Stimulated activated naive CD8-positive, alpha-beta T cell treated with anti-CD3 and anti-CD28 coated beads, Interleukin-15, amount 100 ng/mL, for 72 hours (primary cell): Measurements from ENCODE around the gene WSCD2.

ENCODE experiments used
- ATAC-seq: fragments of 150-1000 bp; cut with Tn5 transposase; 2 replicates; pipeline ENCODE4 v1.10.0; 2021; ENCODE audit warnings: mild to moderate bottlenecking, moderate library complexity
- DNase-seq, 2 donors: peaks; one replicate each; pipeline ENCODE4 v3.0.0; 2021 to 2022
- H3K27ac Mint-ChIP-seq, 2 donors: one replicate each; pipeline ENCODE4 v1.8.0; 2022; ENCODE audit warnings: mild to moderate bottlenecking in 2 of 2, mixed read lengths in 2 of 2, moderate library complexity in 2 of 2
- H3K27me3 Mint-ChIP-seq: one replicate; pipeline ENCODE4 v1.8.0; 2022; ENCODE audit warnings: mixed read lengths
- H3K4me1 Mint-ChIP-seq: one replicate; pipeline ENCODE4 v1.8.0; 2022; ENCODE audit warnings: mild to moderate bottlenecking, mixed read lengths
- H3K4me3 Mint-ChIP-seq, 2 donors: one replicate each; pipeline ENCODE4 v1.8.0; 2022; ENCODE audit warnings: mild to moderate bottlenecking in 2 of 2, mixed read lengths in 2 of 2, moderate library complexity in 1 of 2
- H3K9me3 Mint-ChIP-seq, 2 donors: one replicate each; pipeline ENCODE4 v1.8.0; 2022; ENCODE audit warnings: mixed read lengths in 2 of 2

WSCD2 gene

DNA sequence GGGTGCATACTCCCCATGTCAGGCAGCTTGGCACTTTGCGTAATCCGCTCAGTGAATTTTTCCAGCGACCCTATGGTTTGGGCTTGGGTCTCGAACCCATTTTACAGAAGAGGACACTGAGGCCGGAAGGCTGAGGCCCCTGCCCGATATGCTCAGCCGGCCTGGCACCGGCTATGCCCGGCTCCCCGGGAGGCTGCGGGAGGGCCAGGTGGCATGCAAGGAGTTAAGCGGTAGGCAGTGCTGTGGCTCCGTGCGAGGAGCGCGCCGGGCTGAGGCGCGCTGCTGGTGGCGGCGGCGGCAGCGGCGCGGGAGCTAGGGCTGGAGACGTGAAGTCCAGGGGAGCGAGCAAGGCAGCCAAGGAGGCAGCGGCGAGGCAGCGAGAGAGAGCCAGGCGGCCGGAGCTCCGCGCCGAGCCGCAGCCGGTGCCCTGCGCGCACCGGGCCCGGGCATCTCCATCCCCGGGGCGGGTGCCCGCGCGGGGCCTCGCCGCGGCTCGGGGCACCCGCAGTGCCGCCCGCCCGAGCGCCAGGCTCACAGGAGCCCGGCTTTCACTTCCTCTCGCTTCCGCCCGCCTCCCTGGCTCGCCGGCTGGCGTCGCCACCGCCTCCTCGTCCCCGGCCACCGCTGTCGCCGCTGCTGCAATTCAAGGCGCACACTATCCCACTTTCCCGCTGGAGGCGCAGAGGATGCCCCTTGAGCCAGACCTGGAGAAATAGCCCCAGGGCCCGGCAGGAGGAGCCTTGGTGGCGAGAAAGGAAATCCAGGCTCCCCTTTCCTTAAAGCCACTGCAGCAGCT lies at the start of gene WSCD2:
Gene WSCD2 (plus strand): TSS at position 272 of the 796 bp plus-strand sequence. CDS start 66,545 bp downstream, outside the sequence.
- H3K9me3 Mint-ChIP-seq: peaks cover 0 to 8% of the 10 kb centered on the region in 2 donors
- peak within 1 kb of the TSS in 1 of 2 donors; percentile 34 for H3K4me3 Mint-ChIP-seq
- peaks cover 4% of the 10 kb centered on the region for H3K4me1 Mint-ChIP-seq
- ATAC-seq (peak; percentile 46), DNase-seq (peak in 1 of 2 donors; percentile 12)
- no peak within 1 kb of the TSS for H3K27ac Mint-ChIP-seq
- H3K27me3 Mint-ChIP-seq: peaks cover 80% of the 10 kb centered on the region

DNA sequence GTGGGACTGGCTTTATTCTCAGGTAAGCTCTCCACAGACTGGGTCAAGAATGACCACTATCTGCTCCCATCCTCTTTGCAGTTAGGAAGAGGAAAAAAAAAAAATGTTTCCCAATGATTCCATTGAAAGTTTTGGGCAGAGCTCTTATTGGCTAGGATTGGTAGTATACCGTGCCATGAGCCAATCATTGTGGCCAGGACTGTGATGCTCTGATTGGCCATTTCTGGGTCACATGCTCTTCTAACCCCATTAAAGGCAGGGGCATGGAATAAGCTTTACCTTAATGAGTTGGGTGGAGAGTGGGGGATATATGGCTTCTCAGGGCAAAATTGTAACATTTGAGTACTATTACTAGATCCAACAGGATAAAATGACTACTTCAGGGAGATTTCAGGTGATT lies 49.4 kb upstream of the WSCD2 start:
- no peak for DNase-seq
- Mint-ChIP-seq H3K27ac (no peak overlapping the region), H3K4me3 (no peak overlapping the region), H3K27me3 (peaks cover 48% of the 10 kb centered on the region), H3K9me3 (peaks cover 7 to 8% of the 10 kb centered on the region in 2 donors), H3K4me1 (no peaks in the 10 kb centered on the region)
- ATAC-seq: no peak

DNA sequence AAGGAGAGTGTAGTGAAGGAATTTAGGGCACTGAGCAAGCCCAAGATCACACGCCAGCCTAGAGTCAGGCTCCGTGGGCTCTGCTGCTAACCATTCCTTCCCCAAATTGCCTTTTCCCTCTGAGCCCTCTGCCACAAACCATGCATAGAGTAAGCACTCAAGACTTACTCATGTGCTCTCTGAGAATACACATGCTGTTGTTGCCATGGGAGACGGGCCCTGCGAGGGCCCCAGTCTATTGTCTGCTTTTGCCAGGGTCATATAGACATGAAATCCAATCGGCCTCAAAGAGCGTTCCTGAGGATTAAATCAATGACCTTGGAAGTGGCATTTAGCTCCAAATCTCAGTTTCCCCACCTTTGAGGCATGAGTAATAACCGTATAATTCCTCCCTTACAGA lies 48.7 kb upstream of the WSCD2 start:
- H3K27me3 Mint-ChIP-seq: peaks cover 44% of the 10 kb centered on the region
- ATAC-seq: no peak

DNA sequence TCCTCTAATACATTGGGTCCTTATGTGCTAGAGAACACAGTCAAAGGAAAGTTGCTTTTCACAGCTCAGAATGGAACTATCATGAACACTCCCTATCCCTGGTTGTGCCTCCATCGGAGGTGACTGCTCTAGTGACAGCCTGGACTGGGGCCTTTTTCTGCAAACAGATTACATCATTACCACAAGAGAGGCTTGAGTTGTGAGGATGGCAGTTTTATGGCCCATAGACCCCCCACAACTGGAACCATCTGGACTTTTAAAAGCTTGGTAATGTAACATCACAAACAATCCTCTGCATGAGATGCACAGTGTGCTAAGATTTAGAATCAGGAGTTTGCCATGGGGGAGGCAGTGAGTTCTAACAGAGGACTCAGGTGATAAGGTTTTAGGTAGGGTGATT lies 46.6 kb upstream of the WSCD2 start:
- ATAC-seq: no peak
- no peak overlapping the region for H3K4me3 Mint-ChIP-seq

More for the DNA sequence above, 48.7 kb upstream of the WSCD2 start:
- Mint-ChIP-seq H3K9me3 (peaks cover 7 to 8% of the 10 kb centered on the region in 2 donors), H3K27ac (no peak overlapping the region), H3K4me3 (no peak overlapping the region), H3K4me1 (no peaks in the 10 kb centered on the region)
- DNase-seq: no peak

DNA sequence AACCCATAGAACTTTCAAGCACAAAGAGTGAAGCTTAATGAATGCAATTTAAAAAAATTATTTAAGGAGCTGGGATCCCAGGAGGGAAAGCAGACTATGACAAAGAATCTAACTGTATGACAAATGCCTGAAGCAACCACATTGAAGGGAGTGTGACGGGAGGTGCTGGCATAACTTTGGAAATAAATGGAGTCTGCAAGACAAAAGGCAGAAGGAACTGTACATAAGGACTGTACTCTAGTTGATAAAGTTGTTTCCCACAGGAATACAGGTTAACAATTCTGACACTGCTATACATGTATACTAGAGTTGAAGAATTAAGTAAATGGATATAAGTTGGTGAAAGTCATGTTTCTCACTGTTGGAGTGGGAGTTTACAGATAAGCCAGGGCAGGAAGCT lies 41.2 kb upstream of the WSCD2 start:
- H3K27me3 Mint-ChIP-seq: peaks cover 19% of the 10 kb centered on the region
- DNase-seq (no peak), ATAC-seq (no peak)
- peaks cover 21 to 22% of the 10 kb centered on the region in 2 donors for H3K9me3 Mint-ChIP-seq
- no peak overlapping the region for H3K4me3 Mint-ChIP-seq
- H3K4me1 Mint-ChIP-seq: no peaks in the 10 kb centered on the region
- no peak overlapping the region for H3K27ac Mint-ChIP-seq

More for the DNA sequence above, 46.6 kb upstream of the WSCD2 start:
- H3K9me3 Mint-ChIP-seq: peaks cover 11 to 12% of the 10 kb centered on the region in 2 donors
- no peak overlapping the region for H3K27ac Mint-ChIP-seq
- H3K4me1 Mint-ChIP-seq: no peaks in the 10 kb centered on the region
- DNase-seq: no peak
- peaks cover 28% of the 10 kb centered on the region for H3K27me3 Mint-ChIP-seq

DNA sequence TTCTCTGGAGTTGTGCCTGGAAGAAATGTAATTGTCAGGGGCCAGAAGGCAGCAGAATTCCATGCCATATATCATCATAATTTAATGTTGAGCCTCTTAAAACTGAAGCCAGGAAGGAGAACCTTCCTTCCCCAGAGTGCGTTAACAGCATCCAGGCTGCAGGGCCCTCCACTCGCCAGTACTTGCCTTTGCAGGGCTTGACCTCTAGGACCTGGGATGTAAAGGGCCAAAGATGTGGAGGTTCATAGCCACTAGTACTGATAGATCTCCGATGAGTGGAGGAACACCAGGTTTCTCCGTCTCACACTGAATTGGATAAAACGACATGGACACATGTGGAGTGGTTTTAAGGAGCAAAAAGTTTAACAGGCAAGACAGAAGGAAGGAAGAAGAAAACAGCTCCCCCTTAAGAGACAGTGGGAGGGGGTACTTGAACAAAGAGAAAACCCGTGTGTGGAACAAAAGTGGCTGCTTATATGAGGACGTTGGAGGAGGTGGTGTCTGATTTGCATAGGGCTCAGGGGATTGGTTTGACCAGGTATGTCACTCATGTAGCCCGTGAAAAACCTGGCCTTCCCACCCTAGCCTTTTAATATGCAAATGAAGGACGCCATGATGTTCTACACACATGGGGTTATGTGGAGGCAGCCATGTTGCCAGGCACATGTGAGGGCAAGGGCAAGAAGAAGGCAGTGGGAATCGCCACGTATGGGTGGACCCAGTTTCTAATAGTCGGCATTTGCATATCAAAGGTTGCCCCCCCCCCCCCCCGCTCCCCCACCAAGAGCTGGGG lies 38.8 kb upstream of the WSCD2 start:
- H3K27me3 Mint-ChIP-seq: peaks cover 15% of the 10 kb centered on the region
- no peak overlapping the region for H3K27ac Mint-ChIP-seq
- H3K4me3 Mint-ChIP-seq: no peak overlapping the region
- no peaks in the 10 kb centered on the region for H3K4me1 Mint-ChIP-seq
- peaks cover 13 to 15% of the 10 kb centered on the region in 2 donors for H3K9me3 Mint-ChIP-seq
- ATAC-seq: no peak
- DNase-seq: no peak

DNA sequence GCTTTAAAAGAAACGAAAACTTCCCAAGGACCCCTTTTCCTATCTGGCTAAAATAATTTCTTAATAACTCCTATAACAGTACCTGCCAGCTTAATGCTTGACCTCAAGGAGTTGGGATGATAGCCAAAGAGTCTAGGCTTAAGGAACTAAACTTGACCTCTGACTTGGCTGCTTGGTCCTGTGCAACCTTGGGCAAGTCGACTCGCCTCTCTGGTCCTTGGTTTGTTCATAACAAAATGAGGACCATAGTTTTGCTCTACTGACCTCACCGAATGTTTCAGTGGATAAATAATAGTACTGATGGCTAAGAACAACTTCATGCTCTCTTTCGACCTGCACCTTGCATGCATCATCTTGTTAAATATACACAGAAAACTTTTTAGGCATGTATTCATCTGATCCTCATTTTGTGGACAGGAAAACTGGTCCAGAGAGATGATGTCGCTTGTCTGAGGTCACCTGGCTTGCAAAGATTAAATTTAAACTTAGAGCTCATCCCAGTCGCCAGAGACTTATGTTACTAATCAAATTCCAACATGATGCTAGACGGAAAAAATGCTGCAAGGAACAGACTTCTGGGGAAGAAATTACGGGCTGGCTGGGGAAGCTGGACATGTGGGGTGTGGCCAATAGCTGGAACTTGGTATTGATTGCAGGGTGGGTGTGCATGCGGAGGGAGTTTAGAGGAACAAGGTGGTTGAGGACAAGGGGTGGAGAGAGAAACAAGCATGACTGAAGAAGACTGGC lies 38.0 kb upstream of the WSCD2 start:
- Mint-ChIP-seq H3K27me3 (peaks cover 15% of the 10 kb centered on the region), H3K4me3 (no peak overlapping the region), H3K27ac (no peak overlapping the region), H3K9me3 (peaks cover 13 to 15% of the 10 kb centered on the region in 2 donors), H3K4me1 (no peaks in the 10 kb centered on the region)
- ATAC-seq: no peak
- no peak for DNase-seq

DNA sequence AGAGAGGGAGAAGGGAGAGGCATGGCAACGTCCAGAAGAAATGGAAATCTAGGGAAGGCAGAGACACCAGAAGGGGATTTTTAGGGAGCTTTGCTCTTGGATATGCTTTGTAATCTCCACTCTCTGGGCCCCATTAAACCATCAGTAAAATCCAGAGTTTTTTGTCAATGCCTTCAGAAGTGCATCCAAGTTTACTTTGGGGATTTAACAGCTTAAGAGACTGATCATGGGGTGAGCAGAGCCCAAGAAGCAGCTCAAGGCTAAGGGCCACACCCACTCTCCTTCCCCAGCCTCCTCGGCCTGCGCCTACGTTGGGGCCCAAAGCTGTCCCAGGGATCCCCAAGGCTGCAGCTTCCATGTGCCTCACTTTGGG lies 37.4 kb upstream of the WSCD2 start:
- H3K4me1 Mint-ChIP-seq: no peaks in the 10 kb centered on the region
- no peak for ATAC-seq
- peaks cover 13 to 15% of the 10 kb centered on the region in 2 donors for H3K9me3 Mint-ChIP-seq
- no peak for DNase-seq
- no peak overlapping the region for H3K4me3 Mint-ChIP-seq
- H3K27me3 Mint-ChIP-seq: peaks cover 15% of the 10 kb centered on the region
- no peak overlapping the region for H3K27ac Mint-ChIP-seq

DNA sequence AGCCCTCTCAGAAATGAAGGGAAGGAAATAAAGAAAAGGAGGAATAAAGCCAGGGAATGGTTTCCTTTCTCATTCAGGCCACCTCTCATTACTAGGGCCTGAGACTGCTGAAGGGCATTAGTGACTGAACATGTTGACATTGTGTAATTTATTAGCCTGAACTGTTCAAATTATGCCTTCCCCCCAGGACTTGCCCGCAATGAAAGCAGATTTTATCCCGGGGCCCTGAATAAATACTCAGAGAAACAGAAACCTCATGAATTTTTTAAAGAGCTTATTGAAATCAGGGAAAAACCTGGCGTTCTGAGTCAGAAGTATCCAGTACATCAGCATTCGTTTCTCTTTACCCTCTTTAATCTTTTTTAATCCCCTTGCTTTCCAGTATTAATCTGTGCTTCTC lies 35.9 kb upstream of the WSCD2 start:
- H3K4me3 Mint-ChIP-seq: no peak overlapping the region
- peaks cover 3% of the 10 kb centered on the region in 2 donors for H3K9me3 Mint-ChIP-seq
- no peak for DNase-seq
- H3K4me1 Mint-ChIP-seq: no peaks in the 10 kb centered on the region
- H3K27ac Mint-ChIP-seq: no peak overlapping the region
- H3K27me3 Mint-ChIP-seq: peaks cover 15% of the 10 kb centered on the region
- no peak for ATAC-seq

DNA sequence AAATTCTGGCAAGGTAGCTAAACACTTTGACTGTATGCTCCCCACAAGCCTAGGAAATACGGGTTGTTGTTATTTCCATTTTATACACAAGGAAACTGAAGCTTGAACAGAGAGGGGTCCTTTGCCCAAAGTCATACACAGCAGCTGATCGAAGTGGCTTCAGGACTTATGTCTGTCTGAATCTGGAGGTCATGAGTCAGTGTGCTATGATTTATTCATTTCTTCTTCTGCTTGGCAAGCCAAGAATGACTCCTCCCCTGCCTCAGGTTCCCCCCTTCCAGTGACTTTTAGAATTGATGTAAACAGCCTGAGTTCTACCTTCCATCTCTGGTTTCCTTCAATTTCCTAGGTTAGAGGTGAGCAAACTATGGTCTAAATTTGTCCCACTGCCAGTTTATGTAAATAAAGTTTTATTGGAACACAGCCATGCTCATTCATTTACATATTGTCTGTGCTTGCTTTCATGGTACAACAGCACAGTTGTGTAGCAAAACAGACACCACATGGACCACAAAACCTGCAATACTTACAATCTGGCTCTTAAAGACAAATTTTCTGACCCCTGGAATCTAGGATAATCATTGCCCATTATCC lies 34.9 kb upstream of the WSCD2 start:
- Mint-ChIP-seq H3K27me3 (peaks cover 15% of the 10 kb centered on the region), H3K9me3 (no peaks in the 10 kb centered on the region), H3K4me1 (no peaks in the 10 kb centered on the region), H3K27ac (no peak overlapping the region), H3K4me3 (no peak overlapping the region)
- ATAC-seq (no peak), DNase-seq (no peak)

DNA sequence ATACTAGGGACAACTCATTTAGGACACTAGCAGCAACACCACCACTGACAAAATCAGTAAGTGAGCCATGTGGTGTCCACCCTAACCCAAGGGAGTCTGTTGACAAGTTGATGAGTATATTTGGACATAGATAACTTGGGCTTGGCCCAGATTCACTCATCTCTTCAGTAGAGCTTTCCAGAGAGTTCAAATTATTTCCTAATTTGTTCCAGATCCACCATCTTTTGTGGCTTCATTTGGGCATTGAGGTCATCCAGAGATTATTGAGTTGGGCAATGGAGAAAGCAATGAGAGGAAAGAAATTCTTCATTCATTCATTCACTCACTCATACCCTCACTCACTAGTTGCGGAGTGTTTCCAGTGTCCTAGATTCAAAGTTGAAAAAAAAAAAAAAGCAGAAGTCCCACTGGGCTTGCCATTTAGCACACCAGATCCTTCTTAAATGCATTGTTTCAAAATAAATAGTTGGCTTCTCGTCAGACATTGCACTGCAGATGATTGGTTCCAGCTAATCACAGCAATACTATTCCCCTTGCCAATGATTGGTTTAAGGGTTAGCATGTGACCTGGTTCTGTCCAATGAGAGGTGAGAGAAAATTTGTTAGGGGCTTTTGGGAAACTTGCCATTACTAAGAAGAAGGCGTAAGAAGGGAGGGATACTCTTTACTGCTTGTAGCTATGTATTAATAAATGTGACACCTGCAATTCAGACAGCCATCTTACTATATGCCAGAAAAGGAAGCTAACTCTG lies 31.8 kb upstream of the WSCD2 start:
- Mint-ChIP-seq H3K9me3 (no peaks in the 10 kb centered on the region), H3K27ac (no peak overlapping the region), H3K4me3 (no peak overlapping the region), H3K4me1 (no peaks in the 10 kb centered on the region), H3K27me3 (peaks cover 18% of the 10 kb centered on the region)
- ATAC-seq (no peak), DNase-seq (no peak)

DNA sequence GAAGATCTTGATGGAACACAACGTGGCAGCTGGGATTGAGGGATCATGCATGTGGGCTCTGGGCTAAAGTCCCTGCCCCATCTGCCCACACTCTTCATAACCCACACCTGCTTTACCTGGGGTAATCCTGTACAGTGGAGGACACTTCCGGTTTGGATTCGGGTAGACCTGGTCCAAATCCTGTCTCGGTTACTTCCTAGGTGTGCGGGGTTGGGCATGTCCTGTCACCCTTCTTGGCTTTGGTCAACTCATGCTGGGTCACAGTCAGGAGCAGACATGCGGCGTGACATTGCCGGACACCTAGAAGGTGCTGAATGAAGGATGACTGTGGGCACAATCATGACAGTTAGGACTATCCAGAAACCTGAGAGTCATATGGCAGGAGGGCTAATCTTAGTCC lies 30.7 kb upstream of the WSCD2 start:
- Mint-ChIP-seq H3K4me3 (no peak overlapping the region), H3K9me3 (no peaks in the 10 kb centered on the region), H3K4me1 (no peaks in the 10 kb centered on the region), H3K27ac (no peak overlapping the region), H3K27me3 (peaks cover 16% of the 10 kb centered on the region)
- no peak for DNase-seq
- no peak for ATAC-seq

DNA sequence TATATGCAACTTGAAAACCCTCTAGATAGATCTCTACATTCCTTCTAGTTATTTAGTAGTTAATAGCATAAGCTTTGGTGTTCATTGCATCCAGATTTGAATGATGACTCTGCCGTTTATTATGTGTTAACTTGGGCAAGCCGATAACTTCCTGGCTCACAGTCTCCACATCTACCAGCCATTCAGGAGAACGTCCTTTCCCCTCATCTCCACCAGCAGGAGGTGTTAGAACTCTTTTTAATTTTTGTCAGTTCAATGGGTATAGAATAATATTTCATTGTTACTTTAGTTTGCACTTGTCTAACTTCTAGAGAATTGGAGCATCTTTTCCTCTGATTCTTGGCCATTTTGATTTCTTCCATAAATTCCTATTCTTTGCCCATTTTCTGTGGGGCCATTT lies 30.0 kb upstream of the WSCD2 start:
- peaks cover 16% of the 10 kb centered on the region for H3K27me3 Mint-ChIP-seq
- ATAC-seq (no peak), DNase-seq (no peak)
- no peaks in the 10 kb centered on the region for H3K9me3 Mint-ChIP-seq
- no peak overlapping the region for H3K27ac Mint-ChIP-seq
- no peak overlapping the region for H3K4me3 Mint-ChIP-seq
- no peaks in the 10 kb centered on the region for H3K4me1 Mint-ChIP-seq

DNA sequence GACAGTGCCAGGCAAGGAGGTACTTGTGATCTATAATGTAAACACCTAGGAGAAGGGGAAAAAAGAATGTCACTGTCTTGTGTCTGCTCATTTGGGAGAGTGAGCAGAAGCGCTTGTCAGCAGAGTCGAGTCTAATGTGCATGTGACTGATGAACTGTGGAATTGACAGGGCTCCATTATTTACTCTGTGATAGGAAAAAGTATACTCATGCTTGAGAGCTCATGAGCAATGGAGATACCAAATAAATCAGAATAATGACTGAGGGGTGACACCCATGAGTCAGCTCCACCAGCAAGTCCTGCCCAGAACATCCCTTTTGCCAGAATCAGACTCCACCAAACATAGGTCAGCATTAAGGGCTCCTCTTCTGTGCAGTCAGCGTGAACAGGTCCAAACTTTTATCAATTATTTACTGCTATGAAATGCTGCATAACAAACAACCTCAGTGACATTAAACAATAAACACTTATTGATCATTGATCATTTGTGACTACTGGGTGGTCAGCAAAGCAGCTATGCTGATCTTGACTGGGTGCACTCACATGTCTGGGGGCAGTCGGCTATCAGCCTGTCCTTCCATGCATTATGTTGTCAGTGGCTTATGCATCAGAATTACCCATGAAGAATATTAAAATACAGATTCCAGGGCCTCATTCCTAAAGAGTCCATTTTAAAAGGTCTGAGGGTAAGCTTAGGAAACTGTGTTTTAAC lies 29.2 kb upstream of the WSCD2 start:
- DNase-seq (no peak), ATAC-seq (no peak)
- Mint-ChIP-seq H3K9me3 (no peaks in the 10 kb centered on the region), H3K27ac (no peak overlapping the region), H3K27me3 (peaks cover 16% of the 10 kb centered on the region), H3K4me3 (no peak overlapping the region), H3K4me1 (no peaks in the 10 kb centered on the region)
